Naive thymus-derived CD8-positive, alpha-beta T cell (primary cell): ENCODE data around the gene EXD3. TPM values are rescaled to one million over a fixed set of nuclear protein-coding genes. Genes with fewer than 3 reads are reported as not detected.

Source experiments
- ATAC-seq, 2 donors: fragments of 150-1000 bp; cut with Tn5 transposase in 1 of 2; sonication (Bioruptor Pico), chemical (Tn5 transposase) in 1 of 2; 1 replicate in 1 of 2; 2 replicates in 1 of 2; pipeline ENCODE4 v1.10.0; 2021; ENCODE audit warnings: mild to moderate bottlenecking in 2 of 2, moderate library complexity in 2 of 2
- POLR2A ChIA-PET: fragments of 350-600 bp; sonication (Branson Sonifier 250); formaldehyde crosslinking; loops from one replicate; lab custom pipeline; 2021; ENCODE audit warnings: antibody characterized with exemption; lab: Charles Lee
- DNase-seq, 10 donors: peaks; one replicate each; pipeline versions ENCODE4 v3.0.0 to v3.0.0-alpha.2; 2020 to 2022
- H3K27ac Mint-ChIP-seq, 10 donors: one replicate each; pipeline ENCODE4 v1.8.0; 2020 to 2022; ENCODE audit warnings: mild to moderate bottlenecking in 10 of 10, mixed read lengths in 10 of 10, moderate library complexity in 4 of 10, inconsistent platforms in 1 of 10
- H3K27me3 Mint-ChIP-seq, 5 donors: one replicate each; pipeline ENCODE4 v1.8.0; 2021 to 2022; ENCODE audit warnings: mixed read lengths in 5 of 5
- H3K36me3 Mint-ChIP-seq, 3 donors: one replicate each; pipeline ENCODE4 v1.8.0; 2020 to 2022; ENCODE audit warnings: mixed read lengths in 3 of 3, mild to moderate bottlenecking in 2 of 3, inconsistent platforms in 1 of 3
- H3K4me1 Mint-ChIP-seq, 4 donors: one replicate each; pipeline ENCODE4 v1.8.0; 2021 to 2022; ENCODE audit warnings: mixed read lengths in 4 of 4
- H3K4me3 Mint-ChIP-seq, 10 donors: one replicate each; pipeline ENCODE4 v1.8.0; 2020 to 2022; ENCODE audit warnings: mild to moderate bottlenecking in 10 of 10, mixed read lengths in 10 of 10, moderate library complexity in 6 of 10, inconsistent platforms in 1 of 10
- H3K9me3 Mint-ChIP-seq, 9 donors: one replicate each; pipeline ENCODE4 v1.8.0; 2020 to 2022; ENCODE audit warnings: mixed read lengths in 9 of 9, mild to moderate bottlenecking in 3 of 9, inconsistent platforms in 1 of 9, moderate library complexity in 1 of 9
- polyA plus RNA-seq, 3 donors: library from polyadenylated mRNA; unstranded; fragments of 300-500 nt; fragmentation: Illumina TruSeq; gene quantifications; one replicate each; pipeline ENCODE4 v1.2.3, GENCODE V29; 2021
- total RNA-seq, 8 experiments: library from RNA in 2 of 8; stranded (reverse) in 2 of 8; gene quantifications; one replicate each; pipeline ENCODE4 v1.2.3 and lab custom pipeline; 2021 to 2026

EXD3 gene
- total and polyA plus RNA-seq, 5 experiments from 2014 or later = 2.6 to 28.3 (median 4.3) TPM

- no peaks in the 10 kb centered on the region for H3K9me3 Mint-ChIP-seq
- DNase-seq (no peak), ATAC-seq (no peak)
- H3K27ac Mint-ChIP-seq = no peak overlapping the region
- peaks cover 1 to 16% (median 3%) of the 10 kb centered on the region in 4 donors for H3K4me1 Mint-ChIP-seq
- H3K36me3 Mint-ChIP-seq = no peaks in the 10 kb centered on the region
- no peak overlapping the region for H3K4me3 Mint-ChIP-seq
- peaks cover 0 to 14% (median 0%) of the 10 kb centered on the region in 5 donors for H3K27me3 Mint-ChIP-seq
- POLR2A ChIA-PET = interaction anchor here (0.7 to 1.5 kb wide), 3 partner anchors 8 to 95 kb away, joined by 3 to 6 read pairs (median 5); no protein-coding TSS in a partner anchor
These were observed 107.4 kb downstream of the EXD3 start for GRCh38 chr9:137315581-137316011.

GRCh38 chr9:137314561-137315560 lies 108.1 kb downstream of the EXD3 start:
- ATAC-seq (no peak), DNase-seq (peak in 1 of 10 donors; percentile 17)
- Mint-ChIP-seq H3K36me3 (no peaks in the 10 kb centered on the region), H3K9me3 (no peaks in the 10 kb centered on the region), H3K27ac (no peak overlapping the region), H3K4me1 (peaks cover 0 to 11% (median 1%) of the 10 kb centered on the region in 4 donors), H3K4me3 (peak overlapping the region in 1 of 10 donors; percentile 41), H3K27me3 (peaks cover 0 to 14% (median 0%) of the 10 kb centered on the region in 5 donors)
- POLR2A ChIA-PET = no interaction called here

- Mint-ChIP-seq H3K27me3 (peaks cover 0 to 11% (median 0%) of the 10 kb centered on the region in 5 donors), H3K9me3 (no peaks in the 10 kb centered on the region), H3K27ac (no peak overlapping the region), H3K4me3 (no peak overlapping the region), H3K4me1 (peaks cover 0 to 6% (median 0%) of the 10 kb centered on the region in 4 donors), H3K36me3 (no peaks in the 10 kb centered on the region)
- ATAC-seq (no peak), DNase-seq (no peak)
- POLR2A ChIA-PET = no interaction called here
These were observed 108.9 kb downstream of the EXD3 start for GRCh38 chr9:137313956-137314560.

DNA sequence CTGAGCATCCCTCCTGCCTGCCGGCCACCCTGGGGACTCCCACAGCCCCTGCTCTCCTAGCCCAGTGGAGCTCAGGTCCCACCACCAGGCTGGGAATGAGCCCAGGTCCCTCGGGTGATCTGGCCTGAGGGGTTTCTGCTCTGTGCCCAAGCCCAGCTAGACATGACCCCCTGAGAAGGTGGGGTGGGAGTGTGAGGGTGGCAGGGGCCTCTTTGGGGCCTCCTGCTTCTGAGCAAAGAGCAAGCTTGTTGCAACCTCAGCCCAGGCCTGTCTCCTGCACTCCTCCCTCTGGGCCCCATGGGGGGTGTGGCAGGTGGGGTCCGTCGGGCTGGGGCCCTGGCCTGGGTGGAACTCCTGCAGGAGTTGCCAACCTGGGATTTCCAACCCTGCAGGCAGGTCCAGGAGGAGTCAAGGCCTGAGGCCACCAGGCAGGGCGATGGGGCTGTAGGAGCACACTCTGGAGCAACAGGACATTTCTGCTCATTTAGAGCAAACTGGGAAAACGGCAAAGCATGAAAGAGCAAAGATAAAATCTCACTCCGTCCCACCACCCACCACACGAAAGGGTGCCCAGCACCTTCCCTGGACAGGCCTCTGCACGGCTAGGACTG lies 109.5 kb downstream of the EXD3 start:
- Mint-ChIP-seq H3K4me3 (no peak overlapping the region), H3K27me3 (peaks cover 0 to 11% (median 0%) of the 10 kb centered on the region in 5 donors), H3K36me3 (no peaks in the 10 kb centered on the region), H3K9me3 (no peaks in the 10 kb centered on the region), H3K27ac (no peak overlapping the region), H3K4me1 (peaks cover 0 to 6% (median 0%) of the 10 kb centered on the region in 4 donors)
- POLR2A ChIA-PET = interaction anchor here (1.0 kb wide), 1 partner anchor 11 kb away, joined by 4 read pairs; the partner anchor contains the start of gene NRARP
- peak in 1 of 10 donors; percentile 57 for DNase-seq
- no peak for ATAC-seq

DNA sequence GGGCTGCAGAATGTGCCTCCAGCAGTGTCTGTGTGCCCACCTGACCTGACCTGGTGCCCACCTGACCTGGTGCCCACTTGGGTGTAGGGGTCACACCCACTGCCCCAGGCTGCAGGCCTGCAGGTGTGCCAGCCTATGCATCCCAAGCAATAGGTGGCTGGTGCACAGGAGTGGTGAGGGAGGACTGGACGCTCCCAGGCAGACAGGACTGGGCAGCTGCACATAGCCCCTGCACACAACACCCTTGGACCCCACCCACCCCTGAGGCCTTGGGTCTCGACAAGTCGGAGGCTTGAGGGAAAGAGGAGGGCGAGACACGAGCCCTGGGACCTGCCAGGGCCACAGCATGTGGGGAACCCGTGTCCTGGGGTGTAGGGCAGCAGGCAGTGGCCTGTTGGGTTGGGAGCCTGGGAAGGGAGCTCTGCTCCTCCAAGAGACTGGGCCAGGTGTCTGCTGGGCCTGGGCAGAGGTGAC lies 110.1 kb downstream of the EXD3 start:
- peak in 1 of 10 donors; percentile 45 for DNase-seq
- ATAC-seq = no peak
- POLR2A ChIA-PET = interaction anchor here (1.0 kb wide), 1 partner anchor 10 kb away, joined by 4 read pairs; the partner anchor contains the start of gene NRARP
- Mint-ChIP-seq H3K9me3 (no peaks in the 10 kb centered on the region), H3K27me3 (peaks cover 0 to 11% (median 0%) of the 10 kb centered on the region in 5 donors), H3K36me3 (no peaks in the 10 kb centered on the region), H3K27ac (no peak overlapping the region), H3K4me1 (peaks cover 0 to 6% (median 0%) of the 10 kb centered on the region in 4 donors), H3K4me3 (no peak overlapping the region)

GRCh38 chr9:137311986-137312851 lies 110.7 kb downstream of the EXD3 start:
- Mint-ChIP-seq H3K9me3 (no peaks in the 10 kb centered on the region), H3K27ac (no peak overlapping the region), H3K27me3 (peaks cover 0 to 11% (median 0%) of the 10 kb centered on the region in 5 donors), H3K36me3 (no peaks in the 10 kb centered on the region), H3K4me3 (no peak overlapping the region), H3K4me1 (peaks cover 0 to 9% (median 1%) of the 10 kb centered on the region in 4 donors)
- DNase-seq (peak in 1 of 10 donors; percentile 59), ATAC-seq (no peak)
- POLR2A ChIA-PET = interaction anchor here (1.0 kb wide), 1 partner anchor 10 kb away, joined by 4 read pairs; the partner anchor contains the start of gene NRARP

- POLR2A ChIA-PET = interaction anchor here (0.7 to 4.0 kb wide), 2 partner anchors 9 kb away, joined by 3 to 19 read pairs; partner anchors contain the start of gene NRARP
- H3K36me3 Mint-ChIP-seq = no peaks in the 10 kb centered on the region
- peaks cover 2 to 7% (median 5%) of the 10 kb centered on the region in 4 donors for H3K4me1 Mint-ChIP-seq
- H3K27ac Mint-ChIP-seq = no peak overlapping the region
- ATAC-seq (peak in 1 of 2 donors; percentile 22), DNase-seq (no peak)
- peaks cover 0 to 8% (median 0%) of the 10 kb centered on the region in 5 donors for H3K27me3 Mint-ChIP-seq
- no peak overlapping the region for H3K4me3 Mint-ChIP-seq
- no peaks in the 10 kb centered on the region for H3K9me3 Mint-ChIP-seq
These were observed 111.6 kb downstream of the EXD3 start for GRCh38 chr9:137311171-137311985.

DNA sequence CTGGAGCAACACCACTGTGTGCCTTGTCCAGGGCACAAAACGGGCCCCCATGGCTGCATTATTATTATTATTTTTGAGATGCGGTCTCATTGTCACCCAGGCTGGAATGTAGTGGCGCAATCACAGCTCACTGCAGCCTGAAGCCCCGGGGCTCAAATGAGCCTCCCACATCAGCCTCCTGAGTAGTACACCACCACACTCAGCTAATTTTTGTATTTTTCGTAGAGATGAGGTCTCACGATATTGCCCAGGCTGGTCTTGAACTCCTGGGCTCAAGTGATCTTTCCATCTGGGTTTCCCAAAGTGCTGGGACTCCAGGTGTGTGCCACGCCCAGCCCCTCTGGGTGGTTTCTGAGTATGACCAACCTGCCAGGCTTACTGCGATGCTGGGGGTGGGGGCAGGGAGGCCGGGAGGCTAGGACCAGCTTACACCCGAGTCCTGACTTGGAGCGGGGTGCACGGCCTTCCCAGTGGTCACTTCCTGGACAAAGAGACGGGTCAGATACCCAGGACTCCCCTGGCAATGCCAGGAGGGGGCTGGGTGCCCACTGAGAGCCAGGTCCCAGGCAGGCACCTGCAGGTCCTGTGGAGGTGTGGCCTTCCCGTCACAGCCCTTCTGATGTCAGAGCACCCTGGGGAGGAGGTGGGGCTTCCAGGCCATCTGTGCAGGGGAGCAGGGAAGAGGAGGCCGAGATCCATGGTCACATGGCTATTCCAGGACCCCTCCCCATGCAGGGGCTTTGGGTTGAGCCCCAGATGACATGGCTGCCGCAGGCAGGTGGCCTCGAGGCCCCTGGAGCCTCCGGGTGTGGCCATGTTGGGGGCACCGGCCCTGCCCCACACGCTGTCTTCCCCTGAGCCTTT lies 112.5 kb downstream of the EXD3 start:
- POLR2A ChIA-PET = interaction anchor here (4.0 kb wide), 1 partner anchor 10 kb away, joined by 19 read pairs; no protein-coding TSS in a partner anchor
- Mint-ChIP-seq H3K27ac (no peak overlapping the region), H3K4me1 (peaks cover 2 to 10% (median 8%) of the 10 kb centered on the region in 4 donors), H3K4me3 (no peak overlapping the region), H3K9me3 (no peaks in the 10 kb centered on the region), H3K27me3 (peaks cover 0 to 6% (median 0%) of the 10 kb centered on the region in 5 donors), H3K36me3 (no peaks in the 10 kb centered on the region)
- DNase-seq (peak in 1 of 10 donors; percentile 53), ATAC-seq (no peak)

- Mint-ChIP-seq H3K27ac (no peak overlapping the region), H3K4me1 (peaks cover 2 to 14% (median 11%) of the 10 kb centered on the region in 4 donors), H3K4me3 (no peak overlapping the region), H3K36me3 (no peaks in the 10 kb centered on the region), H3K27me3 (peaks cover 0 to 6% (median 0%) of the 10 kb centered on the region in 5 donors), H3K9me3 (no peaks in the 10 kb centered on the region)
- DNase-seq (peak in 1 of 10 donors; percentile 44), ATAC-seq (no peak)
- POLR2A ChIA-PET = interaction anchor here (4.0 kb wide), 1 partner anchor 11 kb away, joined by 19 read pairs; no protein-coding TSS in a partner anchor
These were observed 113.4 kb downstream of the EXD3 start for GRCh38 chr9:137309368-137310188.
